Endothelial cell of umbilical vein (primary cell): ENCODE results near the gene EYS. TPM values are rescaled to one million over a fixed set of nuclear protein-coding genes. Genes with fewer than 3 reads are reported as not detected.

ENCODE experiments used
- BruUV-seq: library from RNA; stranded (reverse); fragments of 400-500 nt; replicated peaks from 2 replicates; lab custom pipeline; 2021; lab: Mats Ljungman, UMichigan
- CTCF ChIA-PET: fragments of 300-600, 350-600 bp; sonication (Branson Sonifier 250); formaldehyde crosslinking; loops from one replicate; lab custom pipeline; 2021; ENCODE audit warnings: antibody characterized with exemption, inconsistent platforms; lab: Charles Lee
- POLR2A ChIA-PET: fragments of 300-600, 350-600 bp; sonication (Branson Sonifier 250); formaldehyde crosslinking; loops from one replicate; lab custom pipeline; 2021; ENCODE audit warnings: antibody characterized with exemption, inconsistent platforms; lab: Charles Lee
- DNase-seq: peaks from one replicate; pipeline ENCODE4 v3.0.0-alpha.2; 2011; ENCODE audit warnings: low read depth, low spot score
- FAIRE-seq: peaks from 2 replicates; lab custom pipeline; 2011; peaks lifted over from hg19 to GRCh38; lab: Jason Lieb, UNC
- H2AFZ ChIP-seq: 2 replicates; pipeline ENCODE4 v1.6.0; 2012; ENCODE audit warnings: low read depth, low read length, control low read depth, inconsistent platforms
- H3K27ac ChIP-seq: 2 replicates; pipeline ENCODE4 v1.5.1; 2011; ENCODE audit warnings: low read depth, mild to moderate bottlenecking, control low read depth, low read length, moderate library complexity; ENCODE audit not compliant: insufficient read depth
- H3K27me3 ChIP-seq, 2 experiments: 2 replicates each; pipeline versions ENCODE4 v1.6.0 to v1.6.1; 2011; ENCODE audit warnings: low read length in 2 of 2, mixed read lengths in 1 of 2; ENCODE audit not compliant: control insufficient read depth in 2 of 2, insufficient read depth in 2 of 2
- H3K36me3 ChIP-seq, 2 experiments: 2 replicates in 1 of 2; 3 replicates in 1 of 2; pipeline ENCODE4 v1.5.1; 2011; ENCODE audit warnings: low read length in 2 of 2, mild to moderate bottlenecking in 1 of 2, moderate library complexity in 1 of 2; ENCODE audit not compliant: control insufficient read depth in 2 of 2, insufficient read depth in 2 of 2; ENCODE audit errors: extremely low read depth in 1 of 2
- H3K4me1 ChIP-seq: 3 replicates; pipeline ENCODE4 v1.5.1; 2011; ENCODE audit warnings: mild to moderate bottlenecking, low read length; ENCODE audit not compliant: control insufficient read depth, insufficient read depth; ENCODE audit errors: extremely low read depth
- H3K4me2 ChIP-seq: 2 replicates; pipeline ENCODE4 v1.6.1; 2011; ENCODE audit warnings: low read length, control low read depth, mixed read lengths; ENCODE audit not compliant: insufficient read depth
- H3K4me3 ChIP-seq, 3 experiments: fragments of 200-600 bp in 1 of 3; sonication (generic), shearing (Covaris generic) in 1 of 3; replicated peaks in 1 of 3; 2 replicates each; pipeline ENCODE4 v1.5.1; 2011 to 2016; ENCODE audit warnings: control low read depth in 3 of 3, low read length in 3 of 3, mild to moderate bottlenecking in 2 of 3, inconsistent platforms in 1 of 3, low read depth in 1 of 3, moderate library complexity in 1 of 3; ENCODE audit not compliant: insufficient read depth in 1 of 3
- H3K79me2 ChIP-seq: 2 replicates; pipeline ENCODE4 v1.6.0; 2012; ENCODE audit warnings: low read length, inconsistent platforms; ENCODE audit not compliant: control insufficient read depth, insufficient read depth
- H3K9ac ChIP-seq: replicated peaks from 2 replicates; pipeline ENCODE3; 2011; ENCODE audit warnings: low read length, control low read depth; ENCODE audit not compliant: insufficient read depth; ENCODE audit errors: extremely low read depth
- H3K9me1 ChIP-seq: replicated peaks from 3 replicates; pipeline ENCODE4 v1.6.0; 2011; ENCODE audit warnings: mild to moderate bottlenecking, low read length; ENCODE audit not compliant: control insufficient read depth, insufficient read depth; ENCODE audit errors: extremely low read depth
- H3K9me3 ChIP-seq: replicated peaks from 2 replicates; pipeline ENCODE4 v1.5.1; 2012; ENCODE audit warnings: low read length, inconsistent platforms; ENCODE audit not compliant: control insufficient read depth, insufficient read depth
- H4K20me1 ChIP-seq: replicated peaks from 2 replicates; pipeline ENCODE3; 2011; ENCODE audit warnings: mild to moderate bottlenecking, low read length; ENCODE audit not compliant: control insufficient read depth, insufficient read depth; ENCODE audit errors: extremely low read depth
- CTCF ChIP-seq, 2 donors: IDR thresholded peaks; 1 replicate in 1 of 2; 2 replicates in 1 of 2; pipeline ENCODE4 v1.5.1; 2011; ENCODE audit warnings: low read length in 2 of 2, mild to moderate bottlenecking in 2 of 2, moderate library complexity in 2 of 2, control low read depth in 1 of 2, inconsistent platforms in 1 of 2, low read depth in 1 of 2; ENCODE audit not compliant: insufficient read depth in 1 of 2; ENCODE audit errors: extremely low read depth in 1 of 2
- EZH2 ChIP-seq: IDR thresholded peaks from 2 replicates; pipeline ENCODE4 v1.6.1; 2012; ENCODE audit warnings: borderline replicate concordance, low read depth, mild to moderate bottlenecking, moderate library complexity, low read length, inconsistent platforms; ENCODE audit not compliant: severe bottlenecking
- FOS ChIP-seq: IDR thresholded peaks from 2 replicates; pipeline ENCODE4 v1.6.1; 2011; ENCODE audit warnings: mild to moderate bottlenecking, low read length, moderate library complexity, borderline replicate concordance; ENCODE audit not compliant: insufficient read depth
- GATA2 ChIP-seq: IDR thresholded peaks from 2 replicates; pipeline ENCODE4 v1.7.0; 2011; ENCODE audit warnings: low read depth, mild to moderate bottlenecking, moderate library complexity, mixed read lengths, low read length; ENCODE audit not compliant: insufficient read length, insufficient read depth
- JUN ChIP-seq: IDR thresholded peaks from 2 replicates; pipeline ENCODE4 v1.6.1; 2011; ENCODE audit warnings: borderline replicate concordance, low read depth; ENCODE audit not compliant: insufficient read length, insufficient read depth
- MAX ChIP-seq: IDR thresholded peaks from 2 replicates; pipeline ENCODE4 v1.6.1; 2011; ENCODE audit not compliant: insufficient read depth, insufficient read length
- MYC ChIP-seq: IDR thresholded peaks from one replicate; pipeline ENCODE4 v1.6.1; 2011; ENCODE audit warnings: mild to moderate bottlenecking, low read depth, low read length
- POLR2A ChIP-seq: IDR thresholded peaks from 2 replicates; pipeline ENCODE4 v1.6.1; 2012; ENCODE audit warnings: low read depth, mild to moderate bottlenecking, control low read depth, low read length
- POLR2AphosphoS5 ChIP-seq: IDR thresholded peaks from 2 replicates; pipeline ENCODE4 v1.6.1; 2012; ENCODE audit warnings: low read depth, mild to moderate bottlenecking, control low read depth, low read length, moderate library complexity; ENCODE audit not compliant: insufficient read depth
- dilution Hi-C: fragments of 300-500 bp; cut with MboI; formaldehyde crosslinking; loops from one replicate; pipeline ENCODE4 v1.15.0; 2019; ENCODE audit warnings: low sequenced_read_pairs; ENCODE audit not compliant: extremely low pct_ligation_motif_present
- intact Hi-C: fragments of 100-400 bp; cut with micrococcal nuclease; formaldehyde crosslinking; loops from one replicate; pipeline ENCODE4 v1.10.0; 2022
- polyA plus RNA-seq, 4 experiments: library from polyadenylated mRNA; depleted of rRNA in 3 of 4; stranded (reverse) in 3 of 4; unstranded in 1 of 4; fragments of >200 nt; gene quantifications; 2 replicates each; pipeline versions ENCODE4 v1.2.1 to v1.2.3, GENCODE V29; 2011 to 2012; ENCODE audit warnings: missing spikeins in 1 of 4
- total RNA-seq: library from RNA; stranded (reverse); gene quantifications from 2 replicates; pipeline ENCODE4 v1.2.3, GENCODE V29; 2021

The EYS gene
- total and polyA plus RNA-seq, 2 donors (not counting 3 experiments of a cell fraction or from before 2014, with no cell fraction given): 0.01 to 0.27 TPM

- H3K4me1 ChIP-seq: no peaks in the 10 kb centered on the region
- H2AFZ ChIP-seq: no peak overlapping the region
- TF ChIP-seq MAX: no peak
- TF ChIP-seq POLR2A: no peak
- TF ChIP-seq MYC: no peak
- no peak for TF ChIP-seq FOS
- no peak for TF ChIP-seq JUN
- no peak for TF ChIP-seq CTCF (IDR thresholded peaks at IDR 0.05; ENCODE audit: extremely low read depth in 1 of 2, insufficient read depth in 1 of 2, low read depth in 1 of 2, low read length in 2 of 2)
- TF ChIP-seq POLR2AphosphoS5: no peak
- TF ChIP-seq EZH2: no peak
- TF ChIP-seq GATA2: no peak
- dilution Hi-C loops: no loop called here
- no peak overlapping the region for H3K4me2 ChIP-seq
- no peak overlapping the region for H3K9ac ChIP-seq
- H3K79me2 ChIP-seq: no peaks in the 10 kb centered on the region
- DNase-seq: no peak
- H4K20me1 ChIP-seq: no peaks in the 10 kb centered on the region
- ChIA-PET POLR2A (no interaction called here), CTCF (interaction anchor here (0.9 kb wide), 1 partner anchor 21 kb away, joined by 3 read pairs; no protein-coding TSS in a partner anchor)
- no peak overlapping the region for H3K4me3 ChIP-seq
- intact Hi-C loops: no loop called here
- no TSS peak for BruUV-seq
- no peaks in the 10 kb centered on the region for H3K9me3 ChIP-seq
- FAIRE-seq: no peak
- H3K36me3 ChIP-seq: no peaks in the 10 kb centered on the region
- no peak overlapping the region for H3K27ac ChIP-seq
- H3K27me3 ChIP-seq: no peaks in the 10 kb centered on the region
- no peaks in the 10 kb centered on the region for H3K9me1 ChIP-seq
Measured at GRCh38 chr6:63859528-63859927, 1847.5 kb downstream of the EYS start.
